ENCODE data around the gene CRX.

DNA sequence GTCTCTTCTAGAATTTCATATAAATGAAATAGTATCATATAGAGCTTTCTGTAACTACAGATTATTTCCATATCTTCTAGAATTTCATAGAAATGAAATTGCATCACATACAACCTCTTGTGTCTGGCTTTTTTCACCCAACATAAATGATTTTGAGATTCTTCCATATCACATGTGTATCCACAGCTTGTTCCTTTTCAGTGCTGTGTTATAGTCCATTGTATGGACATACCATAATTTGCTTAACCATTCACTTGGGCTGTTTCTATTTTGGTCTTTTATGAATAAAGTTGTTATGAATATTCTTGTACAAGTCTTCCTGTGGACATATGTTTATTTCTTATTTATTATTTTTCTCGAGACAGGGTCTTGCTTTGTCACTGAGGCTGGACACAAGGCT lies 29.1 kb upstream of the CRX start:
- TF ChIP-seq GATAD1 (CRISPR knock-in tag; IDR thresholded peaks at IDR 0.05) (no peak), SP5 (CRISPR knock-in tag; IDR thresholded peaks at IDR 0.05; ENCODE audit: borderline replicate concordance, low read depth) (no peak), MXD4 (CRISPR knock-in tag; IDR thresholded peaks at IDR 0.05) (no peak)
- TF ChIP-seq, protein P1, sequence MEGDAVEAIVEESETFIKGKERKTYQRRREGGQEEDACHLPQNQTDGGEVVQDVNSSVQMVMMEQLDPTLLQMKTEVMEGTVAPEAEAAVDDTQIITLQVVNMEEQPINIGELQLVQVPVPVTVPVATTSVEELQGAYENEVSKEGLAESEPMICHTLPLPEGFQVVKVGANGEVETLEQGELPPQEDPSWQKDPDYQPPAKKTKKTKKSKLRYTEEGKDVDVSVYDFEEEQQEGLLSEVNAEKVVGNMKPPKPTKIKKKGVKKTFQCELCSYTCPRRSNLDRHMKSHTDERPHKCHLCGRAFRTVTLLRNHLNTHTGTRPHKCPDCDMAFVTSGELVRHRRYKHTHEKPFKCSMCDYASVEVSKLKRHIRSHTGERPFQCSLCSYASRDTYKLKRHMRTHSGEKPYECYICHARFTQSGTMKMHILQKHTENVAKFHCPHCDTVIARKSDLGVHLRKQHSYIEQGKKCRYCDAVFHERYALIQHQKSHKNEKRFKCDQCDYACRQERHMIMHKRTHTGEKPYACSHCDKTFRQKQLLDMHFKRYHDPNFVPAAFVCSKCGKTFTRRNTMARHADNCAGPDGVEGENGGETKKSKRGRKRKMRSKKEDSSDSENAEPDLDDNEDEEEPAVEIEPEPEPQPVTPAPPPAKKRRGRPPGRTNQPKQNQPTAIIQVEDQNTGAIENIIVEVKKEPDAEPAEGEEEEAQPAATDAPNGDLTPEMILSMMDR (CRISPR knock-in tag; IDR thresholded peaks at IDR 0.05) = no peak

Data from HepG2 (cell line).